HS-27A (cell line): ENCODE results near the gene ORM2.
"Not testable (repeated sequence)": the region's sequence is repeated elsewhere in the genome, so short reads cannot be mapped to it uniquely, and the experiment has no call there.

Experiments used
- DNase-seq: peaks from one replicate; pipeline ENCODE4 v3.0.0-alpha.2; 2012; ENCODE audit warnings: low read depth, missing footprints

The ORM2 gene

DNA sequence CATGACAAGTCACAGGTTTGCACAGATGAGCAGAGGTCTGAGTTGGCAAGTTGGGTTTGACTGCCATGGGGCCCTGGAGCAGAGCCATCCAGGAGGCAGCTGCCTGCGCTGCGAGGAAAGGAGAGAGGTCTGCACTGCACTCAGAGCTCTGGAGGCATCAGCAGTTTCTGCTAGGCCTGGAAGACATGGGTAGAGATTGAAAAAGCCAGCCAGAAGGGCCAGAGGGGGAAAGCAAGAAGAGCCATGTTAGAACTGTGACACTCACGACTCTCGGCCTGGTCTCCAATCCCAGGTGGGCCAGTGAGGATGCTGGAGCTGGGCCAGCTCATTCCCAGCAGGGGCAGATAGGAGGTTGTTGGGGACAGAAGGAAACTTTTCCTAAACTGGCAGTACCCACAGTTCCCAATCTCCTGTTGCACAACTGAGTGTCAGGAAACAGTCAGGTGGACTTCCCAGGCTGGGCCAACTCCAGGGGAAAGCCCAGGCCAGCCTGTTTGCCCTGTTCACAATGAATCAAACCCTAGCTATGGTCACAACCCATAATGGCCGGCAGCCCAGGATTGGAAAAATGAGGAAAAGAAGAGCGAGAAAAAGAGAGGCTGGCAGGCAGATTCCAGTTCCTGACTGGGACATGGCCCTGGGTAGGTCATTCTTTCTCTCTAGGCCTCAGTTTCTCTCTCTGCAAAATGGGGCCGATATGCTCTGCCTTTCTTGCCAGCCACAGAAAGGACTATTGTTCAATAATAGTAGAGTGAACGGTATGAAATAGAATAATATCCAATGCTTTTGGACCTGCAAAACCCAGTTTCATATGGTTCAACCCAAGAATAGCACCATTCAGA, 14.6 kb upstream of the ORM2 start:
- DNase-seq: no peak

DNA sequence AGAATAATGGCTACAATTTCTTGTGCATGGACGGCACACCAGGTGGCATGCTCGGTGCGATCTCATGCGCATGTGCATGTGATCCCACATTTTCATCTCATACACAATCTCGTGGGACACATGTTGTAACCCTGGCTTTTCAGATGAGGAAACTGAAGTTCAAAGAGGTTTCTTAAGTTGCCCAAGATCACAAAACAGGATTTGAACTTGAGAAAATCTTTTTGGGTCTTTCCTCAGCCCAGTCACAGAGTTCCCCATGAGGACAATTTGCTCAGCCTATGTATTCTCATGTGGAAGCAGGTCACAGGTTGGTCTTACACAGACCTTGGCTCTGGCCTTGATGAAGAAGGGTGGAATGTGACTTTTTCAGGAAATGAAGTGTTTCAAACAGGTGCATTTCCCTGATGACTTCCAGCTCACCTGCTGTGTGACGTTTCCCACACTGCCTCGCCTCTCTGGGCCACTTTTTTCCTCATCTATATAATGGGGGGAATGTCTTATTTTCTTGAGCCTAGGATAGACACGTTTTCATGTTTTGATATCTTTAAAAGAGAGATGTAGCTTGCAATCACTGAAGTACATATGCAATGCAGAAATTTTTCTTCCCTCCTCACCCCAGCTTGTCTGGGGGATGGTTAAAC, 13.8 kb upstream of the ORM2 start:
- no peak for DNase-seq

DNA sequence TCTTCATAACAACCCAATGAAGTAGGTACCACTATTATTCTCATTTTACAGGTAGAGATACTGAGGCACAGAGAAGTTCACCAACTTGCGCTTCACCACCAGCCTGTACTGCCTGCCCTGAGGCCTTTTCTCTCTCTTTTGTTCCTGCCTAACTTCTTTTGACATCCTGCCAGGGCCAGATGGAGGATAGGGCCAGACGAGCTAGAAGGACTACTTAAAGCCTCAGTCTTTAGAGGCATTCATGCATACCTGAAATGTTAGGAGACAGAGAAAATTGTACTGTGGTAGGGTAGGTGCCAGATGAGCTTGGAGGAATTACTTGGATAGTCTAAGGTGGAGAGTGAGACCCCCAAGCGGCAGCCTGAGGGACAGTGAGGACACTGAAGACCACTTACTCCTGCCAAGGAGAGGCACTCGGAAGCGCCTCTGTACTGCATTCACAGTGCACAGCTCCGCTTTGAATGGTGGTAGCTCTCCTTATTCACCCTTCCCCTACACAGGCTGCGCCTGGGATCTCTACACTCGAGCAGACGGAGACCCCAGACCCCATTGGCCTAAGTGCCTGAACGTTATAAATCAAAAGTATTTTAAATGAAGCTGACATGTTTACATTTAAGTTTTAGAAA, 13.0 kb upstream of the ORM2 start:
- no peak for DNase-seq

DNA sequence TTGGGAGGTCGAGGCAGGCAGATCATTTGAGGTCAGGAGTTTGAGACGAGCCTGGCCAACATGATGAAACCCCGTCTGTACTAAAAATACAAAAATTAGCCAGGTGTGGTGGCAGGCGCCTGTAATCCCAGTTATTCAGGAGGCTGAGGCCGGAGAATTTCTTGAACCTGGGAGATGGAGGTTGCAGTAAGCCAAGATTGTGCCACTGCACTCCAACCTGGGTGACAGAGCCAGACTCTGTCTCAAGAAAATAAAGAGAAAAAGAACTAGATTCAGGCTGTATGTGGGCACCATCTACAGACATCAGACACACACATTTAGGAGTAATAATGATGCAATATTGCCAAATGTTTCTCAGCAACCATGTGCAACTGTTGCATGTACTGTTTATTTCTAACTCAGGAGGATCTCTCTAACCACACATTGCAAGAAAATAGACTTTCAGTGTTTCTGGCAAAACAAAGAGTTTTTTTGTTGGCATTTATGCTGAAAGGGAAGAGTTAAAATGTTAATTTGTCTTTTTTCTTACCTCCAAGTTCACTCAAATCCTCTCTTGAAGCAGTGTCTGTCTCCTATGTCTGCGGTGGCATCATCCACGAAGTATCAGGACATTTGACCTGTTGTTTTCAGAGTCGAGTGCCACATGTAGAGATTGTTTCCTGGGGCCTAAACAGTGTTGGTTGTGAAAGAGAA, 11.9 kb upstream of the ORM2 start:
- DNase-seq: no peak

DNA sequence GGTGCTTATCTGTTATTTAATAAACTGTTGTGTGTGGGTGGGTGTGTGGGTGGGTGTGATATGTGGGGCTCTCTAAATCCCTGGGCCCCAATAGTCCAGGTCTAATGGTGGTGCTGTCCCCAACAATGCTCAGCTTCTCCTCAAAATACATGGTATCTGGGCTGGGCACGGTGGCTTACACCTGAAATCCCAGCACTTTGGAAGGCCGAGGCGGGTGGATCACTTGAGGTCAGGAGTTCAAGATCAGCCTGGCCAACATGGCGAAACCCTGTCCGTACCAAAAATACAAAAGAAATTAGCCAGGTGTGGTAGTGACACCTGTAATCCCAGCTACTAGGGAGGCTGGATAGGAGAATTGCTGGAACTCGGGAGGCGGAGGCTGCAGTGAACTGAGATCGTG, 11.3 kb upstream of the ORM2 start:
- no peak for DNase-seq

DNA sequence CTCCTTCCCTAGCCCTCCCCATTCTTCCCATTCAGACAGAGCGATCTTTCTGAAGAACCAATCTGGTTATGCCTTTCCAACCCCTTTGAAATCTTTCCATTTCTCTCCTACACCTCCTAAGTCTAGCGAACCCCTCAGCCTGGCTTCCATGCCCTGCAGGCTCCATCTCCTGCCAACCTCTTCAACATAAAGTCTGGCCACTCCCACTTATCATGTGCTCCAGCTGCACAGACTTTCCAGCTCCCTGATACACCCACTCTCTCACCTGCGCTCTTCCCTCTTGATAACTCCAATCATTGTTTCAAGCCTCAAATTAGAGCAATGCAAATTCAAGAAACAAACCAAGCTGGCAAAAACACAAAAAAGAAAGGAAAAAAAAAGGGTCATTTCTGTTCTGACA, 10.5 kb upstream of the ORM2 start:
- no peak for DNase-seq

DNA sequence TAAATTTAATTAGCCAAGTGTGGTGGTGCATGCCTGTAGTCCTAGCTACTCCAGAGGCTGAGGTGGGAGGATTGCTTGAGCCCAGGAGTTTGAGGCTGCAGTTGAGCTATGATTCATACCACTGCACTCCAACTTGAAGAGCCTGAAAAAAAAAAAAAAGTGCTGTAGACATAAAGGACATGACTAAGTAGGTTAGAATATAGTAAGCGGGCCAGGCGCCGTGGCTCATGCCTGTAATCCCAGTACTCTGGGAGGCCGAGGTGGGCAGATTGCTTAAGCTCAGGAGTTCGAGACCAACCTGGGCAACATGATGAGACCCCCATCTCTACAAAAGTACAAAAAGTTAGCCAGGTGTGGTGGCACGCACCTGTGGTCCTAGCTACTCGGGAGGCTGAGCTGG, 9.0 kb upstream of the ORM2 start:
- not testable (repeated sequence) for DNase-seq

DNA sequence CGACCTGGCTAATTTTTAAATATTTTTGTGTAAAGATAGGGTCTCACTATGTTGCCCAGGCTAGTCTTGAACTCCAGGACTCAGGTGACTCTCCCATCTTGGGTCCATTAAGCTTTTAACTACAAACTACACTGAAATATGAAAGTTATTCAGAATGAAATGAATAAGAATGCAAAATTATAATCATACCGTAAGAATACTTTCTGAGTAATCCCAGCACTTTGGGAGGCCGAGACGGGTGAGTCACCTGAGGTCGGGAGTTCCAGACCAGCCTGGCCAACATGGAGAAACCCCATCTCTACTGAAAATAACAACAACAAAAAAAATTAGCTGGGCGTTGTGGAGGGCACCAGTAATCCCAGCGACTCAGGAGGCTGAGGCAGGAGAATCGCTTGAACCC, 7.9 kb upstream of the ORM2 start:
- peak; percentile 35 for DNase-seq

DNA sequence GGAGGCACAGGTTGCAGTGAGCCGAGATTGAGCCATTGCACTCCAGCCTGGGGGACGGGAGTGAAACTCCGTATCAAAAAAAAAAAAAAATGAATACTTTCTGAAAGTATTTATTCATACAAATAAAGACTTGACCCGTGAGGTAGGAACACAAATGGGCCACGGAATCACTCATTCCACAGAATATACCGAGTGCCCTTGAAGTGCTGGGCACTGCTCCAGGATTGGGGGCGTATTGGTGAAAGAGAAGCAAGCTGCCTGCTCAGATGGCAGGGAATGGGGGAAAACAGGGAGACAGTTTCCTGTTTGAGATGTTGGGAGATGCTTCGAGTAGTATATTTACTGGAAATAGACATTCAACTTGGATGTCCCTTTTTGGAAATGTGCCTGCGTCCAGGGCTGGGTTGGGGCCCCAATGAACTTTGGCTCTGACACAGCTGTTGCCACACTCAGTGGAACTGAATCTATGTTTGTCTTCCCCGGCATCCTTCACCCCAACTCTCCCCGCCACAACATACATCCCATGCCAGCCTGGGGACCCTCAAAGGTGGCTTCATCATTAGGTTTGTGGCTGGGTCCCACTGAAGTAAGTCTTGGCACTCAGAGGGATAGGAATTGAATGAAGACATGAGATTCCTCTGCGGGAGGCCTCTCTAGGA, 7.4 kb upstream of the ORM2 start:
- DNase-seq: not testable (repeated sequence)

DNA sequence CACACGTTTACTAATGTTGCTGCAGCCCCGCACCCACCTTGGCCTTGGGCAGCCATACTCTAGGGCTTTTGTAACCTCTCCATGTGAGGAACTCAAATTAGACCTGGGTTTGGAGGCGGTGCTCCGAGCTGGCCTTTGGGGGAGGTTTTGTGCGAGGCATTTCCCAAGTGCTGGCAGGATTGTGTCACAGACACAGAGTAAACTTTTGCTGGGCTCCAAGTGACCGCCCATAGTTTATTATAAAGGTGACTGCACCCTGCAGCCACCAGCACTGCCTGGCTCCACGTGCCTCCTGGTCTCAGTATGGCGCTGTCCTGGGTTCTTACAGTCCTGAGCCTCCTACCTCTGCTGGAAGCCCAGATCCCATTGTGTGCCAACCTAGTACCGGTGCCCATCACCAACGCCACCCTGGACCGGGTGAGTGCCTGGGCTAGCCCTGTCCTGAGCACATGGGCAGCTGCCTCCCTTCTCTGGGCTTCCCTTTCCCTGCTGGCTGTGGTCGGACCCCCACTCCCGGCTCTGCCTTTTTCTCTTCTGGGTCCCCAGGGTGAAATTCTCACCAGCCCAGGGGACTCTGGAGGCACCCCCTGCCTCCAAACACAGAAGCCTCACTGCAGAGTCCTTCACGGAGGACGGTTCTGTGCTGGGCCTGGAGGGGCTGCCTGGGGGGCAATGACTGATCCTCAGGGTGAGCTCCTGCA, 6.7 kb upstream of the ORM2 start, which contains the start of gene ORM1:
ORM1 (plus strand) TSS at position 268 of the 701 bp plus-strand sequence; CDS start at position 304, 36 bp downstream.
- not testable (repeated sequence) for DNase-seq

DNA sequence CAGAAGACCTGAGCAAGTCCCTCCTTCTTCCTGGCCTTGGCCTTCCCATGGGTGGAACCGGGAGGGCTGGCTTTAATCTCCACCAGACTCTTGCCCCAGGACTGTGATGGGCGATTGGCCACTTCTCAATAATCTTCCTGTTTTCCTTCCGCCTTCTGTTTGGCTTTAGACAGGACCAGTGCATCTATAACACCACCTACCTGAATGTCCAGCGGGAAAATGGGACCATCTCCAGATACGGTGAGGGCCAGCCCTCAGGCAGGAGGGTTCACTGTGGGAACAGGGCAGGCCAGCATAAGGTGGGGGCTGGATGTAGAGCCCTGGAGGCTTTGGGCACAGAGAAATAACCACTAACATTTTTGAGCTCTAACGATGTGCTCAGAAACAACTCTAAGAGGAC, 5.8 kb upstream of the ORM2 start:
- DNase-seq: not testable (repeated sequence)

DNA sequence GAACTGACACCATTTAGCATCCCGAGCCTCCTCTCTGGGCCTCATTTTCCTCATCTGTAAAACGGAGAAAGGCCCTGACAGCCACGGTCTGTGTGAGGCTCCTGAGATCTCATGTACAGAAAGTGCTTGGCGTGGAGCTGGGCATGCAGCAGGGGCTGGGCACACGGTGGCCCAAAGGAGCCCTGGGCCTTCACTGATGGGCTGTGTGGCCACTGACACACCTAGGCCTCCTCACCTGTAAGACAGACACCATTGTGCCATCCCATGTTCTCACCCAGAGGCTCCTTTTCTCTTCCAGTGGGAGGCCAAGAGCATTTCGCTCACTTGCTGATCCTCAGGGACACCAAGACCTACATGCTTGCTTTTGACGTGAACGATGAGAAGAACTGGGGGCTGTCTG, 5.2 kb upstream of the ORM2 start:
- DNase-seq: no peak

DNA sequence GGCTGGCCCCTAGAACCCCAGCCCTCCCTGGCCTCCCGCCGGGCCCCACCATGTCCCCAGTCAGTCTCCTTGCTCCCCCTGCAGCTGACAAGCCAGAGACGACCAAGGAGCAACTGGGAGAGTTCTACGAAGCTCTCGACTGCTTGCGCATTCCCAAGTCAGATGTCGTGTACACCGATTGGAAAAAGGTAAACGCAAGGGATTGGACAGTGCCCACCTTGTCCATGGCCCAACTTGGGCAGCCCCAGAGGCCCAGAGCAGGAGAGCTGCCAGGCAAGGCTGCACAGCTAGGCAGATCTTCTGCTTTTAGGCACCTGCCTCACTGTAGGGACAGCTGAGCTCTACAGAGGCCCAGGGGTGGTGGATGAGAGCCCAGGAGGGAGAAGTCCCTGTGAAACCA, 4.7 kb upstream of the ORM2 start:
- not testable (repeated sequence) for DNase-seq

DNA sequence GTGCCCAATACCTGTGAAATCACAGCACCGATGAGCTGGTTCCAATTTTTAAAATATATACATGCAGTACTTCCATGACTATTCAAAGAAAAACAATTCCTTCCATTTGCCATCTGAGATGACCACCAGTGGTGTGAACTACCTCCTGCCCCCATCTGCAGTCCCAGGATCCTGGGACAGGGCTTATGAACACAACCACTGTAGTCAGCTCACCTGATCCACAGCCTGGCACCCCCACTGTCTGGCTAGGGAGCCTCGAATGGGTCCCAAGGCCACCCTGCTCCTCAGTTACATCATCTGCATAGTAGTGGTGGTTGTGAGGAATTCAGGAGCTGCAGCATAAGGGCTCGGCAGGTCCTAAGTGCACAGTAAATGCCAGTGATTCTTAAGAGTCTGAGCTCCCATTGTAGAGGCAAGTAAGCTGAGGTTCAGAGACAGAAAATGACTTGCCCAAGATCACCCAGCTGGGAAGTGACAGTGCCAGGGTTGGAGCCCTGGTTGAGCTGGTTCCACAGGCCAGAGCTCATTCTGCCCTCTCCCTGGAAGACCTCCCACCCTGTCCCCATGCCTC, 3.9 kb upstream of the ORM2 start:
- DNase-seq: not testable (repeated sequence)

DNA sequence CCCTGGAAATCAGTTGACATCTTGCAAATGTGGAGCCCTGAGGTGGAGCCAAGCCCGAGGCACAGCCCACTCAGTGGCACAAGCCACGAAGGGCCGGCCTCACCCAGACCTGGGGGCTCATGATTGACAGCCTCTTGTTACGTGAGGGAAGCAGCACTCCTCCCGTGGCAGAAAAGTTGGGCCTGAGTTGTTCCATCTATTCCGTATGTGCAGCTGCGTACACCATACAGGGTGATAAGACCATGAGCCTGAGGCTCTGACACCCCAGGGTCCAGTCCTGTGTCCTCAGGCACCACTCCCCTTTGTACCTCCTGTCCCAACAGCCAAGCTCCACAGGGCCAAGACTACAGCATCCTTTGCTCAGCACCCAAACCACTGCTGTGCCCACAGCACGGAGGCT, 1.9 kb upstream of the ORM2 start:
- DNase-seq: no peak

DNA sequence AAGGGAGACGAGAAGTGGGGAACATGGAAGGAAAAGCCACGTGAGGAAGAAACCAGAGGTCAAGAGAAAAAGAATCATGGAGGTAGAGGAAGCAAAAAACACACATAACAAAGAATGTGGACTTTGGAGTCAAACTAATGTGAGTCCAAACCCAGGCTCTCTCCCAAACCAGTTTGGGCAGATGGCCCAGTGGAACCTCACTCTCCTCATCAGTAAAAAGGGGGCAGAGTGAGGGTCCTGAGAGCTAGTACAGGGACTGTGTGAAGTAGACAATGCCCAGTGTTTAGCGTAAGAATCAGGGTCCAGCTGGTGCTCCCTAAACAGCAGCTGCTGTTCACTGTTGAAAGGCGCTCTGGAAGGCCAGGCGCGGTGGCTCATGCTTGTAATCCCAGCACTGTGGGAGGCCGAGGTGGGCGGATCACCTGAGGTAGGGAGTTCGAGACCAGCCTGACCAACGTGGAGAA, 1.3 kb upstream of the ORM2 start:
- DNase-seq: not testable (repeated sequence)

DNA sequence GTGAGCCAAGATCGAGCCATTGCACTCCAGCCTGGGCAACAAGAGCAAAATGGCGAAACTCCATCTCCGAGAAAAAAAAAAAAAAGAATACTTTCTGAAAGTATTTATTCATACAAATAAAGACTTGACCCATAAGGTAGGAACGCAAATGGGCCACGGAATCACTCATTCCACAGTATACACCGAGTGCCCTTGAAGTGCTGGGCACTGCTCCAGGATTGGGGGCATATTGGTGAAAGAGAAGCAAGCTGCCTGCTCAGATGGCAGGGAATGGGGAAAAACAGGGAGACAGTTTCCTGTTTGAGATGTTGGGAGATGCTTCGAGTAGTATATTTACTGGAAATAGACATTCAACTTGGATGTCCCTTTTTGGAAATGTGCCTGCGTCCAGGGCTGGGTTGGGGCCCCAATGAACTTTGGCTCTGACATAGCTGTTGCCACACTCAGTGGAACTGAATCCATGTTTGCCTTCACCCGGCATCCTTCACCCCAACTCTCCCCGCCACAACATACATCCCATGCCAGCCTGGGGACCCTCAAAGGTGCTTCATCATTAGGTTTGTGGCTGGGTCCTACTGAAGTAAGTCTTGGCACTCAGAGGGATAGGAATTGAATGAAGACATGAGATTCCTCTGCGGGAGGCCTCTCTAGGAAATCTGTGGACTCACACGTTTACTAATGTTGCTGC, 588 bp upstream of the ORM2 start:
- not testable (repeated sequence) for DNase-seq

DNA sequence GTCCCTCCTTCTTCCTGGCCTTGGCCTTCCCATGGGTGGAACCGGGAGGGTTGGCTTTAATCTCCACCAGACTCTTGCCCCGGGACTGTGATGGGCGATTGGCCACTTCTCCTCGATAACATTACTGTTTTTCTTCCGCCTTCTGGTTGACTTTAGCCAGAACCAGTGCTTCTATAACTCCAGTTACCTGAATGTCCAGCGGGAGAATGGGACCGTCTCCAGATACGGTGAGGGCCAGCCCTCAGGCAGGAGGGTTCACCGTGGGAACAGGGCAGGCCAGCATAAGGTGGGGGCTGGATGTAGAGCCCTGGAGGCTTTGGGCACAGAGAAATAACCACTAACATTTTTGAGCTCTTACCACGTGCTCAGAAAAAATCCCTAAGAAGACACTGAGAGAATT, 967 bp downstream of the ORM2 start:
- no peak for DNase-seq

DNA sequence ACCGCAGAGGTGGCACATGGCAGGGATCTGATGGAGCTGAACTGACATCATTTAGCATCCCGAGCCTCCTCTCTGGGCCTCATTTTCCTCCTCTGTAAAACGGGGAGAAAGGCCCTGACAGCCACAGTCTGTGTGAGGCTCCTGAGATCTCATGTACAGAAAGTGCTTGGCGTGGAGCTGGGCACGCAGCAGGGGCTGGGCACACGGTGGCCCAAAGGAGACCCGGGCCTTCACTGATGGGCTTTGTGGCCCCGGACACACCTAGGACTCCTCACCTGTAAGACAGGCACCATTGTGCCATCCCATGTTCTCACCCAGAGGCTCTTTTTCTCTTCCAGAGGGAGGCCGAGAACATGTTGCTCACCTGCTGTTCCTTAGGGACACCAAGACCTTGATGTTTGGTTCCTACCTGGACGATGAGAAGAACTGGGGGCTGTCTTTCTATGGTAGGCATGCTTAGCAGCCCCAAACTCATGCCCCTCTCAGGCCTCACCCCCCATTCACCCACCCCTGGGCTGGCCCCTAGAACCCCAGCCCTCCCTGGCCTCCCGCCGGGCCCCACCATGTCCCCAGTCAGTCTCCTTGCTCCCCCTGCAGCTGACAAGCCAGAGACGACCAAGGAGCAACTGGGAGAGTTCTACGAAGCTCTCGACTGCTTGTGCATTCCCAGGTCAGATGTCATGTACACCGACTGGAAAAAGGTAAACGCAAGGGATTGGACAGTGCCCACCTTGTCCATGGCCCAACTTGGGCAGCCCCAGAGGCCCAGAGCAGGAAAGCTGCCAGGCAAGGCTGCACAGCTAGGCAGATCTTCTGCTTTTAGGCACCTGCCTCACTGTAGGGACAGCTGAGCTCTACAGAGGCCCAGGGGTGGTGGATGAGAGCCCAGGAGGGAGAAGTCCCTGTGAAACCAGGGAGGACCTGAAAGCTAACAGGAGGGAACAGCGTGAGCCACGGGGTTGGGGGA, 1.8 kb downstream of the ORM2 start:
- DNase-seq: not testable (repeated sequence)
